Pancreas (tissue), 10 donors: ENCODE measurements around the gene ARHGAP33. TPM values are rescaled to one million over a fixed set of nuclear protein-coding genes. Genes with fewer than 3 reads are reported as not detected.

Experiments
- ATAC-seq, 4 donors: fragments of 200-7000 bp; cut with Tn5 transposase; one replicate each; pipeline versions ENCODE4 v1.8.0 to v1.9.1; 2020; ENCODE audit warnings: mild to moderate bottlenecking in 4 of 4, moderate library complexity in 4 of 4
- DNase-seq, 6 donors: peaks; one replicate each; pipeline ENCODE4 v3.0.0-alpha.2; 2020
- FAIRE-seq: peaks from 2 replicates; lab custom pipeline; 2012; peaks lifted over from hg19 to GRCh38; lab: Jason Lieb, UNC
- H3K27ac ChIP-seq, 4 donors: fragments of 200-600 bp; sonication (generic); 1 replicate in 3 of 4; 2 replicates in 1 of 4; pipeline versions ENCODE4 v1.5.0 to v1.8.0; 2020
- H3K27me3 ChIP-seq, 4 donors: fragments of 200-600 bp; one replicate each; pipeline ENCODE4 v1.8.0; 2021
- H3K36me3 ChIP-seq, 3 donors: fragments of 200-600 bp; sonication (generic) in 1 of 3; one replicate each; pipeline versions ENCODE4 v1.5.0 to v1.8.0; 2020 to 2021
- H3K4me1 ChIP-seq, 3 donors: fragments of 200-600 bp; one replicate each; pipeline ENCODE4 v1.8.0; 2021
- H3K4me3 ChIP-seq, 4 donors: fragments of 200-600 bp; sonication (generic) in 2 of 4; one replicate each; pipeline versions ENCODE4 v1.5.0 to v1.8.0; 2020 to 2021
- H3K9me3 ChIP-seq, 4 donors: fragments of 200-600 bp; one replicate each; pipeline ENCODE4 v1.8.0; 2021
- WGBS, 2 donors: extraction: QIAGEN DNeasy Blood & Tissue Kit; methylation state at CpG; one replicate each; pipeline ENCODE4 v1.1.7; 2013; 5-methylcytosine and 5-hydroxymethylcytosine counted together
- intact Hi-C, 3 donors: fragments of 100-400 bp; cut with DNase I; formaldehyde crosslinking; loops; one replicate each; pipeline versions ENCODE4 v1.11.1 to v1.14.2; 2022
- polyA plus RNA-seq, 2 donors: library from polyadenylated mRNA; stranded (reverse); fragments of 200-250 nt; gene quantifications; one replicate each; pipeline ENCODE4 v1.2.3, GENCODE V29; 2013
- total RNA-seq, 6 donors: library from RNA; stranded (reverse); fragmentation: NEBNext Ultra II Directional in 4 of 6; extraction: Animal tissue kit (Norgen Biotek cat#: 25700) in 4 of 6; gene quantifications; one replicate each; pipeline versions ENCODE4 v1.2.1 to v1.2.4, GENCODE V29; 2021 to 2023
- TF ChIP-seq, protein P1 (sequence below), 4 donors: fragments of 200-600 bp; sonication (generic) in 3 of 4; IDR thresholded peaks; one replicate each; pipeline versions ENCODE4 v1.5.0 to v1.8.0; 2021; ENCODE audit warnings: antibody characterized with exemption in 4 of 4
- donor health status: healthy with polysubstance abuse.
- donor health status: DM: no; HTN: no; CAD: no; lungs with moderate emphysema.
- donor health status: DM: no; HTN: no; CAD: no.
- donor health status: control.
- donor health status: control.
- donor health status: Bipolar disorder and iron deficiency.
- donor health status: DM: yes; HTN: yes; CAD: no.
- donor health status: DM: no; HTN: no; CAD: no.
- donor health status: DM: no; HTN: no; CAD: no.
- donor health status: DM: yes; HTN: yes; CAD: no.

Gene ARHGAP33
- total and polyA plus RNA-seq, 8 donors: 2.7 to 39.6 (median 10.0) TPM

DNA sequence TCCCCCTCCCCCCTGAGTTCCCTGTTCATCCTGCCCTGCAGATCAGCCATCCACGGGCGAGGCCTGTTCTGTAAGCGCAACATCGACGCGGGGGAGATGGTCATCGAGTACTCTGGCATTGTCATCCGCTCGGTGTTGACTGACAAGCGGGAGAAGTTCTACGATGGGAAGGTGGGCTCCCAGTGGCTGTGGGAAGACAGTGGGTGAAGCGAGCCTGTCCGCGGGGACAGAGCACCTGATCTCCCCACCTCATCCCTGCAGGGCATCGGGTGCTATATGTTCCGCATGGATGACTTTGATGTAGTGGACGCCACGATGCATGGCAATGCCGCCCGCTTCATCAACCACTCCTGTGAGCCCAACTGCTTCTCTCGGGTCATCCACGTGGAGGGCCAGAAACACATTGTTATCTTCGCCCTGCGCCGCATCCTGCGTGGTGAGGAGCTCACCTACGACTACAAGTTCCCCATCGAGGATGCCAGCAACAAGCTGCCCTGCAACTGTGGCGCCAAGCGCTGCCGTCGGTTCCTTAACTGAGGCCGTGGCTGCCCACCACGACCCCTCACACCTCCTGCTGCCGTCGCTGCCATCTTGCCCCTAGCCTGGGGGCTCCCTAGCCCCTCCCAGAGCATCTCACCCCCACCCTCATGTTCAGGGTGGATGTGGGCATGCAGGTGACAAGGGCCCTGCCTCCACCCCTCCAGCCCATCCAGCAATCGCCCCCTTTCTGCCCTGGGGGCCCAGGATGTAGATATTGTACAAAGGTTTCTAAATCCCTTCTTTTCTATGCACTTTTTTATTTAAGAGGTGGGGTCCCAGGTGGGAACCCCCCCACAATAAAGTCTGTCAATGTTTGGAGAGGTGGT, 37.1 kb upstream of the ARHGAP33 start:
- H3K9me3 ChIP-seq: no peaks in the 10 kb centered on the region
- no peak overlapping the region for H3K4me3 ChIP-seq
- TF ChIP-seq, protein P1, sequence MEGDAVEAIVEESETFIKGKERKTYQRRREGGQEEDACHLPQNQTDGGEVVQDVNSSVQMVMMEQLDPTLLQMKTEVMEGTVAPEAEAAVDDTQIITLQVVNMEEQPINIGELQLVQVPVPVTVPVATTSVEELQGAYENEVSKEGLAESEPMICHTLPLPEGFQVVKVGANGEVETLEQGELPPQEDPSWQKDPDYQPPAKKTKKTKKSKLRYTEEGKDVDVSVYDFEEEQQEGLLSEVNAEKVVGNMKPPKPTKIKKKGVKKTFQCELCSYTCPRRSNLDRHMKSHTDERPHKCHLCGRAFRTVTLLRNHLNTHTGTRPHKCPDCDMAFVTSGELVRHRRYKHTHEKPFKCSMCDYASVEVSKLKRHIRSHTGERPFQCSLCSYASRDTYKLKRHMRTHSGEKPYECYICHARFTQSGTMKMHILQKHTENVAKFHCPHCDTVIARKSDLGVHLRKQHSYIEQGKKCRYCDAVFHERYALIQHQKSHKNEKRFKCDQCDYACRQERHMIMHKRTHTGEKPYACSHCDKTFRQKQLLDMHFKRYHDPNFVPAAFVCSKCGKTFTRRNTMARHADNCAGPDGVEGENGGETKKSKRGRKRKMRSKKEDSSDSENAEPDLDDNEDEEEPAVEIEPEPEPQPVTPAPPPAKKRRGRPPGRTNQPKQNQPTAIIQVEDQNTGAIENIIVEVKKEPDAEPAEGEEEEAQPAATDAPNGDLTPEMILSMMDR (IDR thresholded peaks at IDR 0.05): no peak
- no peak overlapping the region for H3K27ac ChIP-seq
- no peaks in the 10 kb centered on the region for H3K27me3 ChIP-seq
- WGBS, 2 donors: 92% methylated on average over 37 of the region's 37 CpGs
- peaks cover 0 to 10% (median 5%) of the 10 kb centered on the region in 3 donors for H3K36me3 ChIP-seq
- H3K4me1 ChIP-seq: peaks cover 0 to 4% (median 0%) of the 10 kb centered on the region in 3 donors
- intact Hi-C loops: no loop called here
- no peak for ATAC-seq
- no peak for FAIRE-seq
- DNase-seq: peak in 2 of 6 donors; percentile 46 to 71

- ATAC-seq (no peak), FAIRE-seq (no peak), DNase-seq (no peak)
- TF ChIP-seq, protein P1 (IDR thresholded peaks at IDR 0.05): no peak
- Histone ChIP-seq H3K4me3 (no peak overlapping the region), H3K27ac (peak overlapping the region in 1 of 4 donors; percentile 17), H3K36me3 (peaks cover 0 to 10% (median 5%) of the 10 kb centered on the region in 3 donors), H3K27me3 (no peaks in the 10 kb centered on the region), H3K9me3 (no peaks in the 10 kb centered on the region), H3K4me1 (peaks cover 0 to 4% (median 0%) of the 10 kb centered on the region in 3 donors)
- 68 to 81% methylated on average over 2 of the region's 2 CpGs for WGBS, 2 donors
- intact Hi-C loops: no loop called here
Measured at GRCh38 chr19:35738887-35739229, 36.5 kb upstream of the ARHGAP33 start.

DNA sequence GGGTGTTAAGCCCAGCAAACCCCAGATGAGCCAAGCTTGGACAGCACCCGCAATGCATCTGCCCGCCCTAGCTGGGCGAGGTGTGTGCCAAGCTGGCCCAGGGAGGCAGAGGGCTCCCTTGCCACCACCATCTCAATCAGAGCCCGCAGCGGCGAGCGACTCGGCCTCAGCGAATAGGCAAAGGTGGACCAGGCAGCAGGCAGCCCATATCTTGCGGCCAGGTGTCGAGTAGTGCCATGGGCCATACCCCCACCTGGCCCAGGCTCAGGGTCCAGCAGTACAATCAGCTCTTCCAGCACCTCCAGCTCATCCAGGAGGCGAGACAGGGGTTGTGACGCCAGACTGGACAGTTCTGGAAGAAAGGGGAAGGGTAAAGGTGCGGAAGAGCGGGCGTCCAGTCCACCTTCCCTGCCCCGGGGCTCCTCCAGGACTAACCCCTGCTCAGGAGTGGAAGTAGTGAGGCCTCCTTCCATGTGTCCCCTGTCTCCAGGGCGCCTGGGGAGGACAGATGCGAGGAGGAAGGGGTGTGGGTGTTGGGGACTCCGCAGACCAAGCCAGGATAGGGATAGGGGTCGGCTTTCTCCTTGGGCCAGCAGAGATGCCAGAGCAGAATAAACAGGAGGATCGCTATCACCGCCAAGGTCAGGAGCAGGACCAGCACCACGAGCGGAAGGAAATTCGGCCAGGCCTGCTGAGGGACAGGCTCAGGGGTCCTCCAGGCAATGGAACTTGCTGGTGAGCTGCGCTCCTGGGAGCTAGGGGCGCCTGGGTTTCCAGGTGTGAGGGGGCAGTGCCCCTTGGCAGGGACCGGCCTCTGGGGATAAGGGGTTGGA, 35.9 kb upstream of the ARHGAP33 start:
- H3K27ac ChIP-seq: peak overlapping the region; percentile 42 to 80 (median 78)
- ATAC-seq (no peak), FAIRE-seq (no peak), DNase-seq (peak in 3 of 6 donors; percentile 39 to 79 (median 50))
- no peaks in the 10 kb centered on the region for H3K9me3 ChIP-seq
- 58 to 66% methylated on average over 29 of the region's 29 CpGs for WGBS, 2 donors
- peaks cover 0 to 10% (median 5%) of the 10 kb centered on the region in 3 donors for H3K36me3 ChIP-seq
- H3K4me3 ChIP-seq: peak overlapping the region; percentile 27 to 60 (median 54)
- intact Hi-C loops: no loop called here
- H3K27me3 ChIP-seq: no peaks in the 10 kb centered on the region
- peaks cover 2 to 8% (median 6%) of the 10 kb centered on the region in 3 donors for H3K4me1 ChIP-seq
- TF ChIP-seq, protein P1 (IDR thresholded peaks at IDR 0.05): no peak

- TF ChIP-seq, protein P1 (IDR thresholded peaks at IDR 0.05): no peak
- no peak for FAIRE-seq
- Histone ChIP-seq H3K9me3 (no peaks in the 10 kb centered on the region), H3K27me3 (no peaks in the 10 kb centered on the region), H3K36me3 (peaks cover 0 to 10% (median 5%) of the 10 kb centered on the region in 3 donors), H3K4me1 (peaks cover 4 to 10% (median 7%) of the 10 kb centered on the region in 3 donors), H3K4me3 (peak overlapping the region; percentile 27 to 60 (median 54)), H3K27ac (peak overlapping the region; percentile 42 to 80 (median 78))
- 2 to 3% methylated on average over 16 of the region's 16 CpGs for WGBS, 2 donors
- no peak for DNase-seq
- intact Hi-C loops: no loop called here
- ATAC-seq: peak in 1 of 4 donors; percentile 2
Measured at GRCh38 chr19:35740108-35740422, 35.3 kb upstream of the ARHGAP33 start.
